Measurements from ENCODE around the gene KIR3DL1.
"Not testable (repeated sequence)": the region's sequence is repeated elsewhere in the genome, so short reads cannot be mapped to it uniquely, and the experiment has no call there.

DNA sequence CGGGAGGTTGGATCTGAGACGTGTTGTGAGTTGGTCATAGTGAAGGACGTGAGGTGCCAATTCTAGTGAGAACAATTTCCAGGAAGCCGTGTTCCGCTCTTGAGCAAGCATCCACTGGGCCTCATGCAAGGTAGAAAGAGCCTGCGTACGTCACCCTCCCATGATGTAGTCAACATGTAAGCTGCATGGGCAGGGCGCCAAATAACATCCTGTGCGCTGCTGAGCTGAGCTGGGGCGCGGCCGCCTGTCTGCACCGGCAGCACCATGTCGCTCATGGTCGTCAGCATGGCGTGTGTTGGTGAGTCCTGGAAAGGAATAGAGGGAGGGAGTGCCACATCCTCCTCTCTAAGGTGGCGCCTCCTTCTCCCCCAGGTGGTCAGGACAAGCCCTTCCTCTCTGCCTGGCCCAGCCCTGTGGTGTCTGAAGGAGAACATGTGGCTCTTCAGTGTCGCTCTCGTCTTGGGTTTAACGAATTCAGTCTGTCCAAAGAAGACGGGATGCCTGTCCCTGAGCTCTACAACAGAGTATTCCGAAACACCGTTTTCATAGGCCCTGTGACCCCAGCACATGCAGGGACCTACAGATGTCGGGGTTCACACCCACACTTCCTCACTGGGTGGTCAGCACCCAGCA is 30.1 kb upstream of the KIR3DL1 start:
- TF ChIP-seq USF2 (IDR thresholded peaks at IDR 0.05; ENCODE audit: low read depth, low read length); USF2 (CRISPR knock-in tag; IDR thresholded peaks at IDR 0.05; ENCODE audit: borderline replicate concordance); CEBPB (IDR thresholded peaks at IDR 0.05; ENCODE audit: borderline replicate concordance, low read depth, low read length); CEBPZ (IDR thresholded peaks at IDR 0.05; ENCODE audit: low read length): not testable (repeated sequence)

Measured in HepG2 (cell line).